VCaP (cell line): ENCODE results near the gene GABBR1.
"Not testable (repeated sequence)": the region's sequence is repeated elsewhere in the genome, so short reads cannot be mapped to it uniquely, and the experiment has no call there.

Experiments
- H3K27ac ChIP-seq: fragments of 450-650 bp; 2 replicates; pipeline ENCODE4 v1.5.1; 2017
- CTCF ChIP-seq: fragments of 450-650 bp; conservative IDR thresholded peaks from 2 replicates; pipeline ENCODE4 v1.5.1; 2017; ENCODE audit warnings: mild to moderate bottlenecking, moderate library complexity

Gene GABBR1

DNA sequence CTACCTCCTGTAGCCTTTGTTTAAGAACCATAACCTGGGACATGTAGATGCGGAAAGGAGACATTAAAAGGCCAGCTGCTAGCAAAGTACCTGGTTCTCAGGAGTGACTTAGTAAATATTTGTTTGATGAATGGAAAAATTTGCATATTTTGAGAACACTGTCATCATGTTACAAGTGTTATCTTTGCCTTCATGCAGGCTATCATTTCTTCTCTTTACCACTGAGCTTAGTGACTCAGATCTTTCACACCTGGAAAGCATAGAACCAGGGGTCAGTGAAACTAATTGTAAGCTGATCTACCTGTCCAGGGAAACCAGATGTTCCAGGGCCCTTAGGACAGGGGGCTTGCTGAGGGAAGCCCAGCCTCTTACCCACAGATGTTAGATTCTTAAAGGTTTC is 42.6 kb upstream of the GABBR1 start:
- TF ChIP-seq CTCF, result no peak
- no peak overlapping the region for H3K27ac ChIP-seq

DNA sequence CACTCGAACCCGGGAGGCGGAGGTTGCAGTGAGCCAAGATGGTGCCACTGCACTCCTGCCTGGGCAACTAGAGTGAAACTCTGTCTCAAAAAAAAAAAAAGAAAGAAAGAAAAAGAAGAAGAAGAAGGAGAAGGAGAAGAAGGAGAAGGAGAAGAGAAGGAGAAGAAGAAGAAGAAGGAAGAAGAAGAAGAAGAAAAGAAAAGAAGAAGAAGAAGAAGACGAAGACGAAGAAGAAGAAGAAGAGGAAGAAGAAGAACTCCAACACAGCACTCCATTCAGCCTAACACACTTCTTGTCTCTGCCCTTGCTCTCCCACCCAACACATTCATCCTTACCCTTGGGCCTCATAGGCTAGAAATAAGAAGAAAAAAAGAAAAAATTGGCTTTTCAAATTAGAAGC is 41.0 kb upstream of the GABBR1 start:
- no peak overlapping the region for H3K27ac ChIP-seq
- TF ChIP-seq CTCF, result no peak

- H3K27ac ChIP-seq, result no peak overlapping the region
- TF ChIP-seq CTCF, result no peak
These were observed 40.2 kb upstream of the GABBR1 start for GRCh38 chr6:29673161-29673560.

GRCh38 chr6:29672116-29672515 is 39.1 kb upstream of the GABBR1 start:
- not testable (repeated sequence) for H3K27ac ChIP-seq

DNA sequence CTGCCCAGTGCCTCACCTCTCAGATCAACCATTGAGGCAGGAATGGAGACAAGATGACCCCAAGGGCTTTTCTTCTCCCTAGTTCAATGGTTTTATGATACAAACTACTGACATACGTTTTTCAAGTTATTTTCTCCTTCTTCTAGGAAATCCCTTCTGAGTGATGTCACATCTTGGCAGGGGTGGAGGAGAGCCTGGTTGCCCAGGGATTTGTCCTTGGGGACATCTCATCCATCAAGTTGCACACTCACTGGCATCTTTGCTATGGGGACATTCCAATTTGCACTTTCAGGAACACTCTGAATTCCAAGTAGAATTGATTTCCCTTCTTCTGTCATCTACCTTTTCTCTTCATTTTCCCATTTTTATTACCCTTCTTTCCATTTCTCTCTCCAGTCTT is 38.0 kb upstream of the GABBR1 start:
- no peak overlapping the region for H3K27ac ChIP-seq
- no peak for TF ChIP-seq CTCF

DNA sequence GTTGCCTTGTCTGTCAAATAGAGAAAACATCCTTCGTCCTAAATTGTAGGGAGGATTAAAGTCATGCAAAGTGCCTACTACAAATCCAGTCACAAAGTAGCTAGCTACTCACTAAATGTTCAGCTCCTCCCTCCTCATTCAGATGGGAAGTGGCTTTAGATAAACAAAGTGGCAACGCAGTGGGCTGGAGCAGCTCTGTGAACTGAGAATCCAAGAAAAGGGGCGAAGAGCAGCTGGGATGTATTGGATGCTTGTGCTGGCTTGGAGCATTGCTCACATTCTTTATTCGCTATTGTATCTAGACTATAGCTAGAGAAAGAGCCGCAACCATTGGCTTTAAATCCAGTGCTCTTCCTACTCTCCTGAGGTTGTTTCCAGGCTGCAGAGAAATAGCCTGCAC is 34.2 kb upstream of the GABBR1 start:
- no peak overlapping the region for H3K27ac ChIP-seq
- TF ChIP-seq CTCF, result no peak

DNA sequence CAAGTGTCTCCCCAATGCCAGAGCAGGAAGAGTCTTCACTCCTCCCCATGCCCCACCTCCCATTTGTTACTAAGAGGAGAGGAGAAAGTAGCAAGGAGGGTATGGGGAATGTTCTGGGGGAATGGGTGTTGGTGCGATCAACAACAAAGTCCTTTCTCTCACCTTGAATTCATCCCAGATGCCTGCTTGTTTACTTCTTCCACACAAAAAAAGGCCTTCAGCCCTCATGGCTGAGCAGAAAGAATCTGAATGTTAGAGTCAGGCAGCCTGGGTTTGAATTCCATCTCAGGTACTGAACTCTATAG is 33.8 kb upstream of the GABBR1 start:
- no peak overlapping the region for H3K27ac ChIP-seq
- no peak for TF ChIP-seq CTCF

- TF ChIP-seq CTCF, result no peak
- H3K27ac ChIP-seq, result no peak overlapping the region
These were observed 33.2 kb upstream of the GABBR1 start for GRCh38 chr6:29665942-29666825.
